Pancreas (tissue), 10 donors: Measurements from ENCODE around the gene CCDC88C. TPM values are rescaled to one million over a fixed set of nuclear protein-coding genes. Genes with fewer than 3 reads are reported as not detected.

ENCODE experiments used
- ATAC-seq, 4 donors: fragments of 200-7000 bp; cut with Tn5 transposase; one replicate each; pipeline versions ENCODE4 v1.8.0 to v1.9.1; 2020; ENCODE audit warnings: mild to moderate bottlenecking in 4 of 4, moderate library complexity in 4 of 4
- DNase-seq, 6 donors: peaks; one replicate each; pipeline ENCODE4 v3.0.0-alpha.2; 2020
- FAIRE-seq: peaks from 2 replicates; lab custom pipeline; 2012; peaks lifted over from hg19 to GRCh38; lab: Jason Lieb, UNC
- H3K27ac ChIP-seq, 4 donors: fragments of 200-600 bp; sonication (generic); 1 replicate in 3 of 4; 2 replicates in 1 of 4; pipeline versions ENCODE4 v1.5.0 to v1.8.0; 2020
- H3K27me3 ChIP-seq, 4 donors: fragments of 200-600 bp; one replicate each; pipeline ENCODE4 v1.8.0; 2021
- H3K36me3 ChIP-seq, 3 donors: fragments of 200-600 bp; sonication (generic) in 1 of 3; one replicate each; pipeline versions ENCODE4 v1.5.0 to v1.8.0; 2020 to 2021
- H3K4me1 ChIP-seq, 3 donors: fragments of 200-600 bp; one replicate each; pipeline ENCODE4 v1.8.0; 2021
- H3K4me3 ChIP-seq, 4 donors: fragments of 200-600 bp; sonication (generic) in 2 of 4; one replicate each; pipeline versions ENCODE4 v1.5.0 to v1.8.0; 2020 to 2021
- H3K9me3 ChIP-seq, 4 donors: fragments of 200-600 bp; one replicate each; pipeline ENCODE4 v1.8.0; 2021
- WGBS, 2 donors: extraction: QIAGEN DNeasy Blood & Tissue Kit; methylation state at CpG; one replicate each; pipeline ENCODE4 v1.1.7; 2013; 5-methylcytosine and 5-hydroxymethylcytosine counted together
- intact Hi-C, 3 donors: fragments of 100-400 bp; cut with DNase I; formaldehyde crosslinking; loops; one replicate each; pipeline versions ENCODE4 v1.11.1 to v1.14.2; 2022
- polyA plus RNA-seq, 2 donors: library from polyadenylated mRNA; stranded (reverse); fragments of 200-250 nt; gene quantifications; one replicate each; pipeline ENCODE4 v1.2.3, GENCODE V29; 2013
- total RNA-seq, 6 donors: library from RNA; stranded (reverse); fragmentation: NEBNext Ultra II Directional in 4 of 6; extraction: Animal tissue kit (Norgen Biotek cat#: 25700) in 4 of 6; gene quantifications; one replicate each; pipeline versions ENCODE4 v1.2.1 to v1.2.4, GENCODE V29; 2021 to 2023
- TF ChIP-seq, protein P1 (sequence below), 4 donors: fragments of 200-600 bp; sonication (generic) in 3 of 4; IDR thresholded peaks; one replicate each; pipeline versions ENCODE4 v1.5.0 to v1.8.0; 2021; ENCODE audit warnings: antibody characterized with exemption in 4 of 4
- donor health status: healthy with polysubstance abuse.
- donor health status: DM: no; HTN: no; CAD: no; lungs with moderate emphysema.
- donor health status: DM: no; HTN: no; CAD: no.
- donor health status: control.
- donor health status: control.
- donor health status: Bipolar disorder and iron deficiency.
- donor health status: DM: yes; HTN: yes; CAD: no.
- donor health status: DM: no; HTN: no; CAD: no.
- donor health status: DM: no; HTN: no; CAD: no.
- donor health status: DM: yes; HTN: yes; CAD: no.

Gene CCDC88C
- total and polyA plus RNA-seq, 8 donors, result 10.3 to 20.2 (median 14.6) TPM

DNA sequence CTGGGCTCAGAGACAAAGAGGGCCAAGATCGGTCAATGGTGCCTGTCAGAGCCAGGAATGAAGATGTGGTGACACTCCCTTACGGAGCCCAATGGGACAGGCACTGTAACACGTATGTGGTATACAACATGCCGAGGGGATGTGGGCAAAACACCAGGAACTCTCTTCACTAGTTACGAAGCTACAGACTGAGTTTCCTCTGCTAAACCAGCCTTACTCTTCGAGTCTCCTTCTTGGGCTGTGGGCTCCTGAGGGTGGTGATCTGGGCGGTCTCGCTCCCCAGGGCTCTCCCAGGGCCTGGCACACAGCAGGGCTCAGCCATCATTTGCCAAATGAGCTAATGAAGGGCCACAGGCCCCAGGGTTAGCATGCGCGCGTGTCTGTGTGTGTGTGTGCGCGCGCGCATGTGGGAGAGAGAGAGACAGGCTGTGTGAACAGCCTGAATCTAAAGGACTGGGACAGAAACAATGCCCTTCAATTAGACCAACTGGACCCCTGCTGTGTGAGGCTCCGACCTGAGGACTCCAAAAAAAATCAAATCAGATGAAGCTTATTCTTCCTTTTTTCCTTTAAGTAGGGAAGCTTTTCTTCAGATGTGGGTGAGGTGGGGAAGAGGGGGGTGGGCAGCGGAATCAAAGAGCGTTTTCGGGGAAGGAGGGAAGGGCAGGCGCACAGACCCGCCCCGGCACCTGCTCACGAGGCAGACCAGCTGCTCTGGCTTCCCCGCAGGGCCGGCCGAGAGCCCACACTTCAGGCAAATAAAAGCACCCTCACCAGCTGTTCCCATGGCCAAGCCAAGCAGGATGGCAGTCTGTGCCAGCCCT lies 42.5 kb downstream of the CCDC88C start:
- no peak overlapping the region for H3K27ac ChIP-seq
- H3K27me3 ChIP-seq, result no peaks in the 10 kb centered on the region
- intact Hi-C loops, result no loop called here
- DNase-seq (peak; percentile 65 to 90 (median 76)), FAIRE-seq (no peak), ATAC-seq (peak; percentile 74 to 85 (median 80))
- no peaks in the 10 kb centered on the region for H3K36me3 ChIP-seq
- TF ChIP-seq, protein P1, sequence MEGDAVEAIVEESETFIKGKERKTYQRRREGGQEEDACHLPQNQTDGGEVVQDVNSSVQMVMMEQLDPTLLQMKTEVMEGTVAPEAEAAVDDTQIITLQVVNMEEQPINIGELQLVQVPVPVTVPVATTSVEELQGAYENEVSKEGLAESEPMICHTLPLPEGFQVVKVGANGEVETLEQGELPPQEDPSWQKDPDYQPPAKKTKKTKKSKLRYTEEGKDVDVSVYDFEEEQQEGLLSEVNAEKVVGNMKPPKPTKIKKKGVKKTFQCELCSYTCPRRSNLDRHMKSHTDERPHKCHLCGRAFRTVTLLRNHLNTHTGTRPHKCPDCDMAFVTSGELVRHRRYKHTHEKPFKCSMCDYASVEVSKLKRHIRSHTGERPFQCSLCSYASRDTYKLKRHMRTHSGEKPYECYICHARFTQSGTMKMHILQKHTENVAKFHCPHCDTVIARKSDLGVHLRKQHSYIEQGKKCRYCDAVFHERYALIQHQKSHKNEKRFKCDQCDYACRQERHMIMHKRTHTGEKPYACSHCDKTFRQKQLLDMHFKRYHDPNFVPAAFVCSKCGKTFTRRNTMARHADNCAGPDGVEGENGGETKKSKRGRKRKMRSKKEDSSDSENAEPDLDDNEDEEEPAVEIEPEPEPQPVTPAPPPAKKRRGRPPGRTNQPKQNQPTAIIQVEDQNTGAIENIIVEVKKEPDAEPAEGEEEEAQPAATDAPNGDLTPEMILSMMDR (IDR thresholded peaks at IDR 0.05), result no peak
- H3K4me1 ChIP-seq, result peaks cover 19 to 55% (median 23%) of the 10 kb centered on the region in 3 donors
- H3K9me3 ChIP-seq, result no peaks in the 10 kb centered on the region
- 73 to 75% methylated on average over 26 of the region's 26 CpGs for WGBS, 2 donors
- no peak overlapping the region for H3K4me3 ChIP-seq

DNA sequence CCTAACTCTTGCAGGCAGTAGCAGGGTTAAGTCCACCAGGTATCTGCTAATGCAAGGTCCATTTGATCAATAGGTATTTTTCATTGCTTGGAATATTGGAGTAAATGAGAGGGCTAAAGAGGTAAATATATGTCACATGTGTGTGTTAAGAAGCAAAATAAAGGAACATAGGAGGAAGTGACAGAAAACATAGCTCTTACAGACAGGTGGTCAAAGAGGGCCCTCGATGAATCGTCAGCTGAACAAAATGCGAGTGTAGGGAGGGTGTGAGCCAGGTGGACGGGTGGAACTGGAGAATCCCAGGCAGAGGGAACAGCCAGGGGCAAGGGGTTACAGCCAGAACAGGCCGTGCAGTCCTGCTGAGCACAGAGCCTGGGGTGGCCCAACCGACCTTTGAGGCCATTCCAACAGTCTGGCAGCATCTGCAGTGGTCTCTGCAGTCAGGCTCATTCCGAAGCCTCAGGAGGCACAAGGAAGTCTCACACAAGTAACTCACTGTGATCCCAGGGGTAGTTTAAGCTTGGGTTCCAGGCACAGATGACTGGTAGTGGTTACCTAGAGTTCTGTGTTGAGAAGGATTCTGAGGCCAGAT lies 43.2 kb downstream of the CCDC88C start:
- no peak for DNase-seq

DNA sequence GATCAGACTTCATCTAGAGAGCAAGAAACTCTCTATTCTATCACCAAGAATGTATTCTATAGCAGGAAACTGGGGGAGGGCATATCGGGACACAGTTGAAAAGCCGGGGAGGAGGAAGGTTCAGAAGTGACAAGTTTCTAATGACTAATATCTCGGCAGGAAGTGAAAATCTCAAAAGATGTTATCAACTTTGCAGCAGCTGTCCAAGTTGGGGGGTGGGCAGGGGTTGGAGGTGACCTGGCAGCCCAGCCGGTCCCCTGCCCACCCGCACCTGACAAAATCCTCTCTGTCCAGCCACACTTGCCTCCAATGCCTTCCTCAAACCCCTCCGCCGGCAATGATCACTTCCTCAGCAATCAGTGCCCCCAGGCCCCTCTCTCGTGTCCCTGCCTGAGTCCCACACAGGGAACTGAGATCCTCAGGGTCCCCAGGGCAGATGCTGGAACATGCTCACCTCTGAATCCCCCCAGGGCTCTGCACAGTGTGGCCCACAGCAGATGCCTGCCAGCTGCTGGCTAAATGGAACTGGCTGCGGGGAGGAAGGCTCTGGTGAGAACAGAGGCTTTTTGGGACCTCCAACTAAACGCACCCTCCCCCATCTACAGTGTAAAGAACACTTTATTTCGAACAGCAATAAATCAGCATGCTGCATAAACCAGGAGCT lies 43.9 kb downstream of the CCDC88C start:
- no peak for ATAC-seq
- WGBS, 2 donors, result 61 to 73% methylated on average over 11 of the region's 11 CpGs
- DNase-seq, result no peak

More for the DNA sequence above, 43.2 kb downstream of the CCDC88C start:
- Histone ChIP-seq H3K9me3 (no peaks in the 10 kb centered on the region), H3K36me3 (no peaks in the 10 kb centered on the region), H3K27me3 (no peaks in the 10 kb centered on the region), H3K27ac (no peak overlapping the region), H3K4me3 (no peak overlapping the region), H3K4me1 (peaks cover 18 to 48% (median 21%) of the 10 kb centered on the region in 3 donors)
- TF ChIP-seq, protein P1 (IDR thresholded peaks at IDR 0.05), result no peak
- no peak for FAIRE-seq
- no peak for ATAC-seq
- intact Hi-C loops, result no loop called here
- WGBS, 2 donors, result 85 to 90% methylated on average over 7 of the region's 7 CpGs

DNA sequence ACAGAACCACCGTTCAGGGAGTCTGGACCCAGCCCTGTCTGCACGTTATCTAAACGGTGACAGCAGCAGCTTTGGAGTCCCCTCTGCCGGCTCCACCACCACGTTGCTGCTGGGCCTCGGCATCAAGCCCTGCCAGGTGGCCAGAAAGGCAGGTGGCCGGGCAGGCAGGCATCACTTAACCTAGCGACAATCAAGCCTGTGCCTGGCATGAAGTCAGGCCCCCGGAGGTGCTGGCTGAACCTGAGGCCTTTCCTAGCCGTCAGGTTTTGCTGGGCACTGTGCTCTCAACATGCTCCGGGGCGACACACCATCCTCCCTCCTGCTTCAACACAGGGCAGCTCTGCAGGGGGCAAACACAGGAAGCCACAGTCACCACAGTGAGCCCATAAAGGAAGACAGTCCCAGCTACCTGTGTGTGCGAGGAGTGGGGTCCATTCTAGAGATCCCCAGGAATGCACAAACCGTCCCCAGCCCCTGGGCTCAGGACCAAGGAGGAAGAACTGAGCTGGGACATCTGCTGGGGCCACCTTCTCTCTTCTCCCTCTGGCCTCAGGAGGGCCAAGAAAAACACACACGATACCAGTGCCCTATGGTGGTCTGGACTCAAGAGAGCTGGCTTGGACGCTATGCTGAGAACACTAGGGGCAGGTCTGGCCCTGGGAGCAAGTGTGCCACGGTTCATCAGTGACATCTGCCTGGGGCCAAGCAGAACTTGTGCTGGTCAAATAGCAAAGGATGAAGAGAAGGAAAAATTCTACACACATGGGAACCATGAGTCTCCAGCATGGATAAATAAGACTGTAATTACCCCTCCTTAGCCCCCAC lies 44.7 kb downstream of the CCDC88C start:
- peaks cover 13 to 41% (median 15%) of the 10 kb centered on the region in 3 donors for H3K4me1 ChIP-seq

More for the DNA sequence above, 43.9 kb downstream of the CCDC88C start:
- TF ChIP-seq, protein P1 (IDR thresholded peaks at IDR 0.05), result no peak
- H3K27me3 ChIP-seq, result no peaks in the 10 kb centered on the region
- H3K4me1 ChIP-seq, result peaks cover 13 to 45% (median 15%) of the 10 kb centered on the region in 3 donors
- no peak overlapping the region for H3K4me3 ChIP-seq
- peak overlapping the region in 1 of 4 donors; percentile 33 for H3K27ac ChIP-seq
- no peak for FAIRE-seq
- H3K36me3 ChIP-seq, result no peaks in the 10 kb centered on the region
- intact Hi-C loops, result no loop called here
- no peaks in the 10 kb centered on the region for H3K9me3 ChIP-seq

More for the DNA sequence above, 44.7 kb downstream of the CCDC88C start:
- DNase-seq (peak in 2 of 6 donors; percentile 45 to 59), ATAC-seq (peak in 3 of 4 donors; percentile 10 to 40 (median 34)), FAIRE-seq (no peak)
- no peaks in the 10 kb centered on the region for H3K9me3 ChIP-seq
- H3K4me3 ChIP-seq, result no peak overlapping the region
- H3K27me3 ChIP-seq, result no peaks in the 10 kb centered on the region
- intact Hi-C loops, result no loop called here
- TF ChIP-seq, protein P1 (IDR thresholded peaks at IDR 0.05), result no peak
- H3K36me3 ChIP-seq, result no peaks in the 10 kb centered on the region
- peak overlapping the region in 1 of 4 donors; percentile 12 for H3K27ac ChIP-seq
- WGBS, 2 donors, result 38 to 41% methylated on average over 17 of the region's 17 CpGs
